Stimulated activated CD4-positive, alpha-beta T cell treated with anti-CD3 and anti-CD28 coated beads, Interleukin-4, amount 100 ng/mL, for 48 hours (primary cell): ENCODE measurements around the gene ZFHX3.

Experiments used
- DNase-seq, 2 donors: peaks; one replicate each; pipeline ENCODE4 v3.0.0-alpha.2; 2020; ENCODE audit warnings: low read depth in 2 of 2

ZFHX3 gene

DNA sequence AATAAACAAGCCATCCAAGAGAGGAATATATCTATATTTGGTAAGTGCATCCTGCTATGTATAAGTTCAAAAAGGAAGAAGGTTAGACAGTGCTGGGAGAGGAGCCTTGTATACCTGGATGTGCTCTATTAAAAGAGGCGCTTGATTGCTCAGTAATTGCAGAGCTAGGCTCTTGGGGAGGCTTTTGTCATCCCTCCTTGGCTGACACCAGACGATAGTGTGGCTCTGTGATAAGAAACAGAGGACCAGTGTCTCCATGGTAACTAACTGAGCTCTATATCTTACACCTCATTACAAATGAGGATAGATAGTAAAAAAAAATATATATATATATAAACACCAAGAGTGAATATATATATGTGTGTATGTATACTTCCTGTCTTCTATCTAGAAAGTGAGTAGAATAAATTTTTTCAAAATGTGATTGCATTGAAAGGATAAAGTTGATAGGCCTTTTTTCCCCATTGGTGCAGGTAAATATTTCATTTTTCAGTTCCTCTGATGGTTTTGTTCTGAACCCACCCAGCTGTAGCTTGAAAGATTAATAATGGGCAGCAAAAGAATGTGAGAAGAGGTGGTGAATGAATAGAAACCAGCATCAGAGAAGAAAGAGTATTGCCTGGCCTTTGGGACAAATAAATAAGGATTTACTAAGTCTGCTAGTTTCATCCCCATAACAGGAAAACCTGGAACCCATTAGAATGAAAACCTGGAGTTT is 303.7 kb downstream of the ZFHX3 start:
- DNase-seq, result no peak

DNA sequence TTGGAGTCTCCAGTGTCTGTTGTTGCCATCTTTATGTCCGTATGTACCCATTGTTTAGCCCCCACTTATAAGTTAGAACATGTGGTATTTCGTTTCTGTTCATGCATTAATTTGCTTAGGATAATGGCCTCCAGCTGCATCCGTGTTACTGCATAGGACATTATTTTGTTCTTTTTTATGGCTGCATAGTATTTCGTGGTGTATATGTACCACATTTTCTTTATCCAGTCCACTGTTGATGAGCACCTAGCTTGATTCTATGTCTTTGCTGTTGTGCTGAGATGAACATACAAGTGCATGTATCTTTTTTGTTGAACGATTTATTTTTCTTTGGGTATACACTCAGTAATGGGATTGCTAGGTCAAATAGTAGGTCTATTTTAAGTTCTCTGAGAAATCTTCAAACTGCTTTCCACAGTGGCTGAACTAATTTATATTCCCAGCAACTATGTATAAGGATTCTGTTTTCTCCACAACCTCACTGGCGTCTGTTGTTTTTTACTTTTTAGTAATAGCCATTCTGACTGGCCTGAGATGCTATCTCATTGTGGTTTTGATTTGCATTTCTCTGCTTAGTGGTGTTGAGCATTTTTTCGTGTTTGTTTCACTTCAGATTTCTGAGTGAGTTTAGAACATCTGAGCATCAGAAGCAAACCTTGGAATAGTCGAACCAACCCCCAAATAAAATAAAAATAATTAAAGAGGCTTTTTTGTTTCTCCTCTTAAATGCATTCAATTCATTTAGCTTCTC is 304.7 kb downstream of the ZFHX3 start:
- no peak for DNase-seq

DNA sequence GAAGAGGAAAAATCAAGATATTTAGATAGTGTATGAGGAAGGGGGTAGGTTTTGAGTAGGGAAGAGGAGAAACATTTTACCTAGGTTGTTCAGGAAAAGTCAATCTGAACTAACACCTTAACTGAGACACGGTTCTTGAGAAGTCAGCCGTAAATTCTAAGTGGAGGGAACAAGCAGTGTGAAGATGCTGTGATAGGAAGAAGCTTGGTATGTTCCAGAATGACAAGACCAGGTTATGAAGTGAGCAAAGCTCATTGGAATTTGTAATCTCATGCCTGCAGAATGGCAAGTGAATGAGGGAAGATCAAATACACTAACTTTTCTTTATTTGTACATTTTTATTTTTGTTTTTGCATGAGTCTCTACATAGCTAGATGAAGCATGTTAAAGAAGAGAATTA is 307.6 kb downstream of the ZFHX3 start:
- no peak for DNase-seq

DNA sequence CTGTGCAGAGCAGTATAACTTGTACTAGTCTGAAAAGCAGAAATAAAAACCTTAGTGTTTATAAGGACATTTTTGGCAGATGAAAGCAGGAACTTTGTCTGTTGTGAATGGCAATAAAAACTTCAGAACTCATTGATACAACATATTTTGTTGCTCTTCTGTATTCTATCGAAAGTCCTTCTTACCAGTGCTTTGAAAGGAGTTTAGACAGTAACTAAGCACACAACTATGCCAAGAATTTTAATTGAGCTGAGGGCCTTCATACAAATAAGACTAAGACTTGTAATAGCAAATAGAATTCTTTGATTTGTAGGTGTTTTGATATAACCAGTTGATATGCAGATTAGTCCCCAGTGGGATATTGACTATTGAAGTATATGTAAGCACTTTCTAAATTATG is 308.4 kb downstream of the ZFHX3 start:
- DNase-seq, result no peak

DNA sequence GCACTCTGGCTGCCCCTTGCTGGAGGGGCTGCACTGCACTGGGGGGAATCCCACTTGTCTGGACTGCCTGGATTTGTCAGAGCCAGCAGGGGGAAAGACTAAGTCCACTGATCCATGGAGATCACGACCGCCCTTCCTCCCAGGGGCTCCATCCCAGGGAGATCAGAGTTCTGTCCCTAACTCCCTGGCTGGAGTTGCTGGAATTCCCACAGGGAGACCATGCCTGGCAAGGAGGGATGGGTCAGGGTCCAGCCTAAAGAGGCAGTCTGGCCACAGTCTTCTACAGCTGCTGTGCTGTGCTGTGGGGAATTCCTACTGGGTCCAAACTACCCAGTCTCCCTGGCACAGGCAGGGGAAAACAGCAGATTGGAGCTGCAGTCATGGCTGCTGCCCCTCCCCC is 311.9 kb downstream of the ZFHX3 start:
- no peak for DNase-seq
